ENCODE measurements around the gene ABHD14A. TPM values are rescaled to one million over a fixed set of nuclear protein-coding genes. Genes with fewer than 3 reads are reported as not detected.

ABHD14A gene
- total RNA-seq, 1 donor: 18.8 TPM

DNA sequence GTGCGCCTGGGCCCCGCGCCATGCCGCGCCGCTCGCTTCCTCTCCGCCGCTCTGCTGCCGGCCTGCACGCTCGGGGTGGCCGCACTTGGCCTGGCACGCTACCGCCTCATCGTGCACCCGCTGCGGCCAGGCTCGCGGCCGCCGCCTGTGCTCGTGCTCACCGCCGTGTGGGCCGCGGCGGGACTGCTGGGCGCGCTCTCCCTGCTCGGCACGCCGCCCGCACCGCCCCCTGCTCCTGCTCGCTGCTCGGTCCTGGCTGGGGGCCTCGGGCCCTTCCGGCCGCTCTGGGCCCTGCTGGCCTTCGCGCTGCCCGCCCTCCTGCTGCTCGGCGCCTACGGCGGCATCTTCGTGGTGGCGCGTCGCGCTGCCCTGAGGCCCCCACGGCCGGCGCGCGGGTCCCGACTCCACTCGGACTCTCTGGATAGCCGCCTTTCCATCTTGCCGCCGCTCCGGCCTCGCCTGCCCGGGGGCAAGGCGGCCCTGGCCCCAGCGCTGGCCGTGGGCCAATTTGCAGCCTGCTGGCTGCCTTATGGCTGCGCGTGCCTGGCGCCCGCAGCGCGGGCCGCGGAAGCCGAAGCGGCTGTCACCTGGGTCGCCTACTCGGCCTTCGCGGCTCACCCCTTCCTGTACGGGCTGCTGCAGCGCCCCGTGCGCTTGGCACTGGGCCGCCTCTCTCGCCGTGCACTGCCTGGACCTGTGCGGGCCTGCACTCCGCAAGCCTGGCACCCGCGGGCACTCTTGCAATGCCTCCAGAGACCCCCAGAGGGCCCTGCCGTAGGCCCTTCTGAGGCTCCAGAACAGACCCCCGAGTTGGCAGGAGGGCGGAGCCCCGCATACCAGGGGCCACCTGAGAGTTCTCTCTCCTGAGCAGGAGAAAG is 18.7 kb upstream of the ABHD14A start:
- H4K20me1 ChIP-seq (ENCODE audit: insufficient read depth, low read length): no peaks in the 10 kb centered on the region
- peaks cover 10% of the 10 kb centered on the region for H3K36me3 ChIP-seq (ENCODE audit: insufficient read depth, low read length)
- no peaks in the 10 kb centered on the region for H3K79me2 ChIP-seq (ENCODE audit: insufficient read depth, low read length)
- H3K27ac ChIP-seq (ENCODE audit: low read depth, low read length): no peak overlapping the region
- peak; percentile 97 for DNase-seq (ENCODE audit: insufficient read length, low spot score, missing footprints)
- peaks cover 11% of the 10 kb centered on the region for H3K4me1 ChIP-seq (ENCODE audit: insufficient read depth, low read length)
- H2AFZ ChIP-seq (ENCODE audit: low read length): no peak overlapping the region
- H3K4me3 ChIP-seq (ENCODE audit: insufficient read depth, low read length): peak overlapping the region; percentile 40
- H3K27me3 ChIP-seq (ENCODE audit: insufficient read depth, low read length): no peaks in the 10 kb centered on the region
- TF ChIP-seq, protein P1, sequence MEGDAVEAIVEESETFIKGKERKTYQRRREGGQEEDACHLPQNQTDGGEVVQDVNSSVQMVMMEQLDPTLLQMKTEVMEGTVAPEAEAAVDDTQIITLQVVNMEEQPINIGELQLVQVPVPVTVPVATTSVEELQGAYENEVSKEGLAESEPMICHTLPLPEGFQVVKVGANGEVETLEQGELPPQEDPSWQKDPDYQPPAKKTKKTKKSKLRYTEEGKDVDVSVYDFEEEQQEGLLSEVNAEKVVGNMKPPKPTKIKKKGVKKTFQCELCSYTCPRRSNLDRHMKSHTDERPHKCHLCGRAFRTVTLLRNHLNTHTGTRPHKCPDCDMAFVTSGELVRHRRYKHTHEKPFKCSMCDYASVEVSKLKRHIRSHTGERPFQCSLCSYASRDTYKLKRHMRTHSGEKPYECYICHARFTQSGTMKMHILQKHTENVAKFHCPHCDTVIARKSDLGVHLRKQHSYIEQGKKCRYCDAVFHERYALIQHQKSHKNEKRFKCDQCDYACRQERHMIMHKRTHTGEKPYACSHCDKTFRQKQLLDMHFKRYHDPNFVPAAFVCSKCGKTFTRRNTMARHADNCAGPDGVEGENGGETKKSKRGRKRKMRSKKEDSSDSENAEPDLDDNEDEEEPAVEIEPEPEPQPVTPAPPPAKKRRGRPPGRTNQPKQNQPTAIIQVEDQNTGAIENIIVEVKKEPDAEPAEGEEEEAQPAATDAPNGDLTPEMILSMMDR (IDR thresholded peaks at IDR 0.05; ENCODE audit: extremely low read depth, low read depth, low read length): peak; percentile 17
- no peaks in the 10 kb centered on the region for H3K9me3 ChIP-seq (ENCODE audit: low read depth, low read length)
- peak overlapping the region; percentile 45 for H3K4me2 ChIP-seq (ENCODE audit: insufficient read depth, low read length)

DNA sequence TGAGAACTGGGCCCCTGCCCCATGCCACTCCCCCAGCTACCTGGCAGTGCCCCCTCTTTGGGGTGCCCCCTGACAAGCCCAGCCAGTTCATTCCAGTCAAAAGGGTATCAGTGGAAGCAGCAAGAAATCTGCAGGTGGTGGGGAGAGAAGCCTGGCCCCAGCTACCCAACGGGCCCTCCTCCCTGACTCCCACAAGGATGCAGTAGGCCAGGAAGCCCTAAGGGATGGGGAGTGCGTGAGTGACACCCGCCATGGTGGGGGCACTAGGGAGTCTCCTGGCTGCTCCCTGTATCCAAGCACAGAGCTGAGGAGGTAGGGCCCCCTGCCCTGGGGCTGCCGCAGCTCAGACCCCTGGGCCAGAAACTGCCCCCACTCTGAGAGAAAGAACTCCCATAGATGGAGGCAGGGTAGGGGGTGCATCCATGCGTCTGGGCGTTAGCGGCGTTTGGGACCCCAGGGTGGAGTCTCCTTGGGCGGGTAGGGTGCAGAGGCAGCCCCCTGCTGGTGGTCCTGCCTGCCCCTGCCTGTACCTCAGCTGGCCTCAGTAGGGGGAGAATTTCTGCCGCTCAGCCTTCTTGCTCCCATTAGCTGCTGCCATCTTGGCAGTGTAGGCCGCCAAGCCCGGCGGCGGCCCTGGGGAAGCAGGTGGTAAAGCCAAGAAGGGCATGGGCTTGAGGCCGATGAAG is 17.2 kb upstream of the ABHD14A start:
- TF ChIP-seq, protein P1 (IDR thresholded peaks at IDR 0.05; ENCODE audit: extremely low read depth, low read depth, low read length): no peak
- no peaks in the 10 kb centered on the region for H3K79me2 ChIP-seq (ENCODE audit: insufficient read depth, low read length)
- H3K4me3 ChIP-seq (ENCODE audit: insufficient read depth, low read length): no peak overlapping the region
- H3K4me1 ChIP-seq (ENCODE audit: insufficient read depth, low read length): peaks cover 11% of the 10 kb centered on the region
- no peak overlapping the region for H3K27ac ChIP-seq (ENCODE audit: low read depth, low read length)
- no peaks in the 10 kb centered on the region for H3K27me3 ChIP-seq (ENCODE audit: insufficient read depth, low read length)
- DNase-seq (ENCODE audit: insufficient read length, low spot score, missing footprints): peak; percentile 87
- no peaks in the 10 kb centered on the region for H3K9me3 ChIP-seq (ENCODE audit: low read depth, low read length)
- no peak overlapping the region for H3K4me2 ChIP-seq (ENCODE audit: insufficient read depth, low read length)
- H4K20me1 ChIP-seq (ENCODE audit: insufficient read depth, low read length): peaks cover 13% of the 10 kb centered on the region
- no peak overlapping the region for H2AFZ ChIP-seq (ENCODE audit: low read length)
- H3K36me3 ChIP-seq (ENCODE audit: insufficient read depth, low read length): peaks cover 10% of the 10 kb centered on the region

DNA sequence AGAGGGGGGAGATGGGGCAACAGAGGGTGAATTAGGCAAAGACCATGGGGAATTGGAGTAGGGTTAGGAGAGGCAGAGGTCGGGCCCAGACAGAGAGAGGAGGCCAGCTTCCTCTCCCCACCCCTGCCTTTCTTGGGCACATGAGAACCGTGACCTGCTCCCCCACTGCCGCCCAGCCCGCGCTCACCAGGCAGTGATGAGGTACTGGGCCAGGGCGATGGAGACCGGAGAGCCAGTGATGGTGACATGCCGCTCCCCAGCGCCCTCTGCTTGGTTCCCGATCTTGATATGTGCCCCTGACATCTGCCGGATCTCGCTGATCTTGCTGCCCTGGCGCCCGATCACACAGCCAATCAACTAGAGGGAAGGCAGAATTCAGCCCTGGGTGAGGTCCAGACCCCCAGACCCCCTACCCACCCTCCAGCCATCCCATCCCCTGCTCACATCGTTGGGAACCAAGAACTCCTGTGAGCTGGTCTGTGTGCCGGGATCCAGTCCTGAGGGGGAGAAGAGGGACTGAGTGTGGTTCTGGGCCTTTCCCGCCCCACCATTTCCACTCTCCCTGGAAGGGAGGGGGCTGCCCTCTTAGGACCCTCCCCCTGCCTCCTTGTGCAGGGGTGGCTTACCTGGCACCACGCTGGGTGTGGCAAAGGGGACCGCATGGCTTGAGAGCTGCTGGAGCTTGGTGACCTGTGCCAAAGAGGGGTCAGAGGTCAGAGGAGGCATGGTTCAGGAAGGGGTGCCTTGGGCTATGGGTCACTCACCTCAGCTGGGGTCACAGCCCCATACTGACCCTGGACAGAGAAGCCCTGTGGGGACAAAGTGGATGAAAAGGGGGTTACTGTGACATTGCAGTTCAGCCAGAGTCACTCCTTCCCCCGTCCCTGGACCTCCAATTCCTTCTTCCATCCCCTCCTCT is 16.0 kb upstream of the ABHD14A start:
- TF ChIP-seq, protein P1 (IDR thresholded peaks at IDR 0.05; ENCODE audit: extremely low read depth, low read depth, low read length): no peak
- Histone ChIP-seq H3K36me3 (ENCODE audit: insufficient read depth, low read length) (peaks cover 10% of the 10 kb centered on the region), H3K4me3 (ENCODE audit: insufficient read depth, low read length) (no peak overlapping the region), H2AFZ (ENCODE audit: low read length) (no peak overlapping the region), H3K27ac (ENCODE audit: low read depth, low read length) (no peak overlapping the region), H4K20me1 (ENCODE audit: insufficient read depth, low read length) (peaks cover 13% of the 10 kb centered on the region), H3K9me3 (ENCODE audit: low read depth, low read length) (no peaks in the 10 kb centered on the region), H3K4me2 (ENCODE audit: insufficient read depth, low read length) (no peak overlapping the region), H3K27me3 (ENCODE audit: insufficient read depth, low read length) (no peaks in the 10 kb centered on the region), H3K4me1 (ENCODE audit: insufficient read depth, low read length) (peaks cover under 1% of the 10 kb centered on the region), H3K79me2 (ENCODE audit: insufficient read depth, low read length) (no peaks in the 10 kb centered on the region)
- DNase-seq (ENCODE audit: insufficient read length, low spot score, missing footprints): peak; percentile 72
